ENCODE measurements around the gene CPLX4. TPM values are rescaled to one million over a fixed set of nuclear protein-coding genes. Genes with fewer than 3 reads are reported as not detected.

Gene CPLX4
- total RNA-seq, 6 experiments from 2014 or later = not detected

DNA sequence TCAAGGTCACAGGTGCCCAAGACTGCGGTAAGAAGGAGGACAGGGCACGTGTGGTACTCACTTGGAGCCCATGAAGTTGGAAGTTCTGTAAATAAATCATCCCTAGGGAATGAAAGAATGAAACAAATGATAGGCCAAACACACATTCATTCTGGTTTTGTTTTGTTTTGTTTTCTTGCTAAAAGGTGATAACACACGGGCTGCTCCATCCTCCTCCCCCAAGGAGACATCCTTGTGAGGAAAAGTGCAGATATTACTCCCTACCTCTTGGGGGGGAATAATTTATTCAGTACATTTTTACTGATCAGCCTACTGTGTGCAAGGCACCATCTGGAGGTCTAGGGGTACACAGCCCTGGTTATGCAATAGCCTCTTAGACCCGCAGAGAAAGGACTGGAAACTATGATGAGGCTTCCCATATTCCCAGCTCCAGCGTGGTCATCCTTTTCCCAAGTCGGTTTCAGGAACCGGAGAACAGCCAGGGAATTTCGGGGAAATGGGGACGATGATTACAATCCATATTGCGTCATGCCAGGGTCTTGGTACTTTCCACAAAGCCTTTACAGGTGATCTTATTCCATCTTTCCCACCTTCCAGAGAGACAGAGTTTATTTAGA, 51.5 kb downstream of the CPLX4 start:
- Mint-ChIP-seq H3K4me3 (no peak overlapping the region), H3K9me3 (no peaks in the 10 kb centered on the region; the same call in 1 of the 2 replicates), H3K27ac (no peak overlapping the region), H3K36me3 (ENCODE audit: low read depth) (no peaks in the 10 kb centered on the region), H3K4me1 (ENCODE audit: low read depth) (peaks cover 14% of the 10 kb centered on the region), H3K27me3 (ENCODE audit: insufficient read depth) (peaks cover 70% of the 10 kb centered on the region)
- TF ChIP-seq, protein P1, sequence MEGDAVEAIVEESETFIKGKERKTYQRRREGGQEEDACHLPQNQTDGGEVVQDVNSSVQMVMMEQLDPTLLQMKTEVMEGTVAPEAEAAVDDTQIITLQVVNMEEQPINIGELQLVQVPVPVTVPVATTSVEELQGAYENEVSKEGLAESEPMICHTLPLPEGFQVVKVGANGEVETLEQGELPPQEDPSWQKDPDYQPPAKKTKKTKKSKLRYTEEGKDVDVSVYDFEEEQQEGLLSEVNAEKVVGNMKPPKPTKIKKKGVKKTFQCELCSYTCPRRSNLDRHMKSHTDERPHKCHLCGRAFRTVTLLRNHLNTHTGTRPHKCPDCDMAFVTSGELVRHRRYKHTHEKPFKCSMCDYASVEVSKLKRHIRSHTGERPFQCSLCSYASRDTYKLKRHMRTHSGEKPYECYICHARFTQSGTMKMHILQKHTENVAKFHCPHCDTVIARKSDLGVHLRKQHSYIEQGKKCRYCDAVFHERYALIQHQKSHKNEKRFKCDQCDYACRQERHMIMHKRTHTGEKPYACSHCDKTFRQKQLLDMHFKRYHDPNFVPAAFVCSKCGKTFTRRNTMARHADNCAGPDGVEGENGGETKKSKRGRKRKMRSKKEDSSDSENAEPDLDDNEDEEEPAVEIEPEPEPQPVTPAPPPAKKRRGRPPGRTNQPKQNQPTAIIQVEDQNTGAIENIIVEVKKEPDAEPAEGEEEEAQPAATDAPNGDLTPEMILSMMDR (IDR thresholded peaks at IDR 0.05) = no peak
- no peak for DNase-seq

DNA sequence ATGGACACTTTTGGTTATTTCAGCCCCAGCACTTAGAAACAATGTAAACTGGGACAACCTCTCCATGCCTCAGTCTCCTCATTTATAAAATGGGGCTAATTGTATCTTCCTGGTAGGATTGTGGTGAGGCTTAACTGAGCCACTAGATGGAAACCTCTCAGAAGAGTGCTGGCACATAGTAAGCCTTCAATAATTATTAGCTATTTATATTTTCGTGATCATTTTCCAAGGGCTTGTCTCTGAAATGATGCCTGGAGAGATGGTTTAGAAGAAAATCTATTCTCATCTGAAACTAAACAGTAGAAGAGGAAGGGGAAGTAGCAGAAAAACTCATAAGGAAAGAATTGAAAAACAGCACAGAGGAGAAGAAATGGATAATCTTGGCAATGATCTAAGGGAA, 52.0 kb downstream of the CPLX4 start:
- Mint-ChIP-seq H3K36me3 (ENCODE audit: low read depth) (no peaks in the 10 kb centered on the region), H3K27ac (no peak overlapping the region), H3K27me3 (ENCODE audit: insufficient read depth) (peaks cover 65% of the 10 kb centered on the region), H3K4me1 (ENCODE audit: low read depth) (peaks cover 13% of the 10 kb centered on the region), H3K9me3 (no peaks in the 10 kb centered on the region), H3K4me3 (no peak overlapping the region)
- no peak for DNase-seq
- TF ChIP-seq, protein P1 (IDR thresholded peaks at IDR 0.05) = no peak

DNA sequence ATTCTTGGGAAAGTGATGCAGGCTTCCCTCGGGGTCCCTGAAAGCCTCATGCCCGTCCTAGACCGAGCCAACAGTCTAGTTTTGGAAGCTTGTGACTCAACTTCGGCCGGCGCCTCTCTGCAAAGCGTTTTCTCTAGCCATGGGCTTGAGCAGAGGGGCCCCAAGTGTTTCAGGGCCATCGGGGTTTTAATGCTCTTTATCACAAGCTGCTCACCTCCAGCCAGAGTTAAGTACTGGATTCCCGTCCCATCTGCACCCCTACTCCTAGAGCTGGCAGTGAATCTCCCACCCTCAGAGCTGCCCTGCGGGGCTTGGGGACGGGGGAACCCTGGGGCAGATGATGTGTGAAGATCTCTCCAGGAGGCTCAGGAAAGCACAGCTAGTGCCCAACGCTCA, 52.5 kb downstream of the CPLX4 start:
- no peaks in the 10 kb centered on the region for H3K9me3 Mint-ChIP-seq
- no peaks in the 10 kb centered on the region for H3K36me3 Mint-ChIP-seq (ENCODE audit: low read depth)
- H3K4me1 Mint-ChIP-seq (ENCODE audit: low read depth) = peaks cover 8% of the 10 kb centered on the region
- H3K4me3 Mint-ChIP-seq = no peak overlapping the region; the same call in 1 of the 2 replicates
- TF ChIP-seq, protein P1 (IDR thresholded peaks at IDR 0.05) = no peak
- peaks cover 61% of the 10 kb centered on the region for H3K27me3 Mint-ChIP-seq (ENCODE audit: insufficient read depth)
- no peak overlapping the region for H3K27ac Mint-ChIP-seq
- DNase-seq = no peak

DNA sequence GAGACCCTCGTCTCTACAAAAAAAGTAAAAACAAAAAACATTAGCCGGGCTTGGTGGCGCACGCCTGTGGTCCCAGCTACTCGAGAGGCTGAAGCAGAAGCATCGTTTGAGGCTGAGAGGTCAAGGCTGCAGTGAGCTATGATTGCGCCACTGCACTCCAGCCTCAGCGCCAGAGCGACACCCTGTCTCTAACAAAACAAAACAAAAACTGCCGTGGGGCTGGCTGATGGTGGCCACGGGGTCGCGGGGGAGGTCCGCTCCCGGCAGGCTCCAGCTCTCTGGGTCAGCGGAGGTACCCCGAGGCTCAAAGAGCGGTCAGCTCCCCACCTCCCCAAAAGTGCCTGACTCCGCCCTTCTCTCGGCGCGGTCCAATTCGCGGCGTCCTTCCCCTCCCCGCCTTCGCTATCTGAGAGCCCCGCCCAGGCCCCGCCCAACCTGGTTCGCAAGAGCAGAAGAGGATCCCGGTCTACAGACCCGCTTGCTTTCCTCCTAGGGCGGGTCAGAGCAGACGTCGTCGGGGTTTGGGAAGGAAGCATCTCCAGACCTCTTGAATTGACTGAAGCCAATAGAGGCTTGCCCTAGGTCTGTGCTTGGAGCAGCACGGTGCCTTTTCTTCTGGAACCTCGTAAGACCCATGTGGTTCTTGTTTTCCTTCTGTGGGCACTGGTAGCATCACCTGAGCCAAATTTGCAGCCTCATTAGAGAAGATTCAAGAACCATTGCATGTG, 53.0 kb downstream of the CPLX4 start:
- Mint-ChIP-seq H3K4me1 (ENCODE audit: low read depth) (peaks cover 7% of the 10 kb centered on the region), H3K27ac (no peak overlapping the region), H3K4me3 (no peak overlapping the region; the same call in 1 of the 2 replicates), H3K9me3 (no peaks in the 10 kb centered on the region), H3K27me3 (ENCODE audit: insufficient read depth) (peaks cover 56% of the 10 kb centered on the region), H3K36me3 (ENCODE audit: low read depth) (no peaks in the 10 kb centered on the region)
- TF ChIP-seq, protein P1 (IDR thresholded peaks at IDR 0.05) = no peak
- no peak for DNase-seq

DNA sequence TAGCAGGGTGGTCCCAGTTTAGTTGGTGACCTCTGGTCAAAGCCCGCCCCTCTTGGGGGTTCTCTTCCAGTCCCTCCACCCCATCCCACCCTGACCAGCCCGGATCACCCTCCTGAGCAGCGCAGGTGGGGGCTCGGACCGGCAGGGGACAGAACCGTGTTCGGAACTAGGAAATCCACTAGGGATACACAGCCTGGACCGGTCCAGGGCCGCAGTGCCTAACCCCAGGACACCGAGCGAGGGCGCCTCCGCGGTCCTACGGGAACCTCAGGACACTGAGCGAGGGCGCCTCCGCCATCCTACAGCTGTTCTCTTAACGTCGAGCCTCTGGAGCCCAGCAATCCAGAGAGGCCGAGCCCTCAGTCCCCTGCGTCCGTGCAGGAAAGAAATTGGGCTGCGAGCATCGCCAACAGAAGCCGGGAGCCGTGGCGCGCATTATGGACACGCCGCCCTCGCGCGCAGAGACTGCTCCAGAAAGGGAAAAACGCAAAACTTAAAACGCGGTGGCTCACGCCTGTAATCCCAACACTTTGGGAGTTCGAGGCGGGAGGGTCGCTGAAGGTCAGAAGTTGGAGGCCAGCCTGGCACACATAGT, 53.7 kb downstream of the CPLX4 start:
- H3K4me1 Mint-ChIP-seq (ENCODE audit: low read depth) = peaks cover 7% of the 10 kb centered on the region
- H3K27me3 Mint-ChIP-seq (ENCODE audit: insufficient read depth) = peaks cover 54% of the 10 kb centered on the region
- no peak for DNase-seq
- H3K9me3 Mint-ChIP-seq = no peaks in the 10 kb centered on the region
- H3K36me3 Mint-ChIP-seq (ENCODE audit: low read depth) = no peaks in the 10 kb centered on the region
- no peak overlapping the region; the same call in 1 of the 2 replicates for H3K4me3 Mint-ChIP-seq
- TF ChIP-seq, protein P1 (IDR thresholded peaks at IDR 0.05) = no peak
- H3K27ac Mint-ChIP-seq = no peak overlapping the region
